Astrocyte (in vitro differentiated cells and primary cell): ENCODE data around the gene EIF1. TPM values are rescaled to one million over a fixed set of nuclear protein-coding genes. Genes with fewer than 3 reads are reported as not detected.
"Not testable (repeated sequence)": the region's sequence is repeated elsewhere in the genome, so short reads cannot be mapped to it uniquely, and the experiment has no call there.

Source experiments
- DNase-seq: peaks from one replicate; pipeline ENCODE4 v3.0.0-alpha.2; 2010; ENCODE audit warnings: low read depth
- FAIRE-seq: peaks from 2 replicates; lab custom pipeline; 2011; peaks lifted over from hg19 to GRCh38; lab: Jason Lieb, UNC
- H2AFZ ChIP-seq: 2 replicates; pipeline ENCODE4 v1.6.0; 2012; ENCODE audit warnings: low read depth, low read length, inconsistent platforms
- H3K27ac ChIP-seq: 2 replicates; pipeline ENCODE4 v1.5.1; 2011; ENCODE audit warnings: low read depth, low read length, inconsistent platforms
- H3K27me3 ChIP-seq: 2 replicates; pipeline ENCODE4 v1.6.0; 2011; ENCODE audit warnings: low read length, inconsistent platforms; ENCODE audit not compliant: insufficient read depth
- H3K36me3 ChIP-seq: 2 replicates; pipeline ENCODE4 v1.5.1; 2011; ENCODE audit warnings: low read length, inconsistent platforms; ENCODE audit not compliant: insufficient read depth
- H3K4me1 ChIP-seq: 2 replicates; pipeline ENCODE4 v1.5.1; 2011; ENCODE audit warnings: low read length, inconsistent platforms; ENCODE audit not compliant: insufficient read depth
- H3K4me2 ChIP-seq: 2 replicates; pipeline ENCODE4 v1.6.0; 2012; ENCODE audit warnings: low read length, inconsistent platforms
- H3K4me3 ChIP-seq: 2 replicates; pipeline ENCODE4 v1.5.1; 2011; ENCODE audit warnings: low read depth, mild to moderate bottlenecking, low read length, inconsistent platforms; ENCODE audit not compliant: insufficient read depth
- H3K79me2 ChIP-seq: 2 replicates; pipeline ENCODE4 v1.6.0; 2012; ENCODE audit warnings: mild to moderate bottlenecking, low read length, inconsistent platforms; ENCODE audit not compliant: insufficient read depth
- H3K9ac ChIP-seq: 2 replicates; pipeline ENCODE4 v1.6.0; 2012; ENCODE audit warnings: mild to moderate bottlenecking, low read length, inconsistent platforms
- H3K9me3 ChIP-seq: 2 replicates; pipeline ENCODE4 v1.5.1; 2012; ENCODE audit warnings: low read depth, mild to moderate bottlenecking, low read length, inconsistent platforms; ENCODE audit not compliant: insufficient read depth
- H4K20me1 ChIP-seq: 2 replicates; pipeline ENCODE4 v1.6.0; 2012; ENCODE audit warnings: low read length, inconsistent platforms; ENCODE audit not compliant: insufficient read depth
- H3K27ac Mint-ChIP-seq: one replicate; pipeline ENCODE4 v1.8.0; 2021; ENCODE audit warnings: mild to moderate bottlenecking, mixed read lengths; ENCODE audit not compliant: unreplicated experiment
- H3K27me3 Mint-ChIP-seq: one replicate; pipeline ENCODE4 v1.8.0; 2021; ENCODE audit warnings: low read depth, mixed read lengths; ENCODE audit not compliant: unreplicated experiment
- H3K36me3 Mint-ChIP-seq: one replicate; pipeline ENCODE4 v1.8.0; 2021; ENCODE audit warnings: low read depth, mixed read lengths; ENCODE audit not compliant: unreplicated experiment
- H3K4me1 Mint-ChIP-seq: one replicate; pipeline ENCODE4 v1.8.0; 2021; ENCODE audit warnings: low read depth, mixed read lengths; ENCODE audit not compliant: unreplicated experiment
- H3K4me3 Mint-ChIP-seq: one replicate; pipeline ENCODE4 v1.8.0; 2021; ENCODE audit warnings: mild to moderate bottlenecking, moderate library complexity, mixed read lengths; ENCODE audit not compliant: unreplicated experiment
- H3K9me3 Mint-ChIP-seq: one replicate; pipeline ENCODE4 v1.8.0; 2021; ENCODE audit warnings: mild to moderate bottlenecking, mixed read lengths; ENCODE audit not compliant: unreplicated experiment
- CTCF ChIP-seq: IDR thresholded peaks from 2 replicates; pipeline ENCODE4 v1.5.1; 2011; ENCODE audit warnings: low read depth, mild to moderate bottlenecking, inconsistent platforms, low read length, moderate library complexity; ENCODE audit not compliant: insufficient read depth
- EZH2 ChIP-seq: IDR thresholded peaks from 2 replicates; pipeline ENCODE4 v1.6.1; 2012; ENCODE audit warnings: mild to moderate bottlenecking, low read length, inconsistent platforms; ENCODE audit not compliant: insufficient read depth
- total RNA-seq: library from RNA; stranded (reverse); gene quantifications from 2 replicates; pipeline ENCODE4 v1.2.1, GENCODE V29; 2021

The EIF1 gene
- total RNA-seq, 1 donor from 2014 or later, result 767 TPM

GRCh38 chr17:41639492-41640473, 48.9 kb upstream of the EIF1 start:
- H3K27ac Mint-ChIP-seq, result no peak overlapping the region
- Histone ChIP-seq H3K27me3 (no peaks in the 10 kb centered on the region), H3K36me3 (no peaks in the 10 kb centered on the region), H3K4me2 (no peak overlapping the region), H3K9me3 (no peaks in the 10 kb centered on the region), H3K27ac (no peak overlapping the region), H3K4me1 (peaks cover 8% of the 10 kb centered on the region), H2AFZ (no peak overlapping the region), H3K9ac (no peak overlapping the region), H3K4me3 (no peak overlapping the region), H4K20me1 (no peaks in the 10 kb centered on the region), H3K79me2 (no peaks in the 10 kb centered on the region)
- FAIRE-seq (no peak), DNase-seq (peak; percentile 53)
- peaks cover 17% of the 10 kb centered on the region for H3K27me3 Mint-ChIP-seq
- H3K4me3 Mint-ChIP-seq, result no peak overlapping the region
- H3K4me1 Mint-ChIP-seq, result no peaks in the 10 kb centered on the region
- H3K9me3 Mint-ChIP-seq, result no peaks in the 10 kb centered on the region
- no peak for TF ChIP-seq CTCF
- no peak for TF ChIP-seq EZH2
- H3K36me3 Mint-ChIP-seq, result no peaks in the 10 kb centered on the region

- H3K36me3 ChIP-seq, H2AFZ ChIP-seq, H3K27ac Mint-ChIP-seq, H3K4me1 Mint-ChIP-seq, H3K4me3 ChIP-seq, H3K4me1 ChIP-seq, H3K4me3 Mint-ChIP-seq, H3K9me3 ChIP-seq, H4K20me1 ChIP-seq, H3K27me3 ChIP-seq, H3K4me2 ChIP-seq, H3K9ac ChIP-seq, H3K27ac ChIP-seq, H3K9me3 Mint-ChIP-seq, FAIRE-seq, H3K36me3 Mint-ChIP-seq, DNase-seq, H3K79me2 ChIP-seq: not testable (repeated sequence)
- peaks cover 11% of the 10 kb centered on the region for H3K27me3 Mint-ChIP-seq
These were observed 48.1 kb upstream of the EIF1 start for GRCh38 chr17:41640596-41640995.

GRCh38 chr17:41642252-41643156, 46.2 kb upstream of the EIF1 start:
- no peak overlapping the region for H3K4me3 Mint-ChIP-seq
- no peak for DNase-seq
- no peak overlapping the region for H2AFZ ChIP-seq

More at GRCh38 chr17:41642252-41643156, 46.2 kb upstream of the EIF1 start:
- Mint-ChIP-seq H3K27ac (no peak overlapping the region), H3K36me3 (no peaks in the 10 kb centered on the region), H3K4me1 (peaks cover 8% of the 10 kb centered on the region), H3K9me3 (no peaks in the 10 kb centered on the region), H3K27me3 (peaks cover 6% of the 10 kb centered on the region)
- H4K20me1 ChIP-seq, result no peaks in the 10 kb centered on the region
- no peaks in the 10 kb centered on the region for H3K36me3 ChIP-seq
- no peaks in the 10 kb centered on the region for H3K79me2 ChIP-seq
- no peak overlapping the region for H3K4me3 ChIP-seq
- H3K27ac ChIP-seq, result no peak overlapping the region
- H3K27me3 ChIP-seq, result no peaks in the 10 kb centered on the region
- H3K4me2 ChIP-seq, result no peak overlapping the region
- H3K4me1 ChIP-seq, result peaks cover 4% of the 10 kb centered on the region
- FAIRE-seq, result no peak
- no peak for TF ChIP-seq EZH2
- no peak for TF ChIP-seq CTCF
- no peaks in the 10 kb centered on the region for H3K9me3 ChIP-seq
- H3K9ac ChIP-seq, result no peak overlapping the region
